Urothelium cell line (cell line): ENCODE results near the gene MYBBP1A.

Source experiments
- DNase-seq: peaks from one replicate; pipeline ENCODE4 v3.0.0; 2011; ENCODE audit warnings: low spot score, mixed read lengths
- FAIRE-seq: peaks from 2 replicates; lab custom pipeline; 2011; peaks lifted over from hg19 to GRCh38; lab: Jason Lieb, UNC

The MYBBP1A gene

DNA sequence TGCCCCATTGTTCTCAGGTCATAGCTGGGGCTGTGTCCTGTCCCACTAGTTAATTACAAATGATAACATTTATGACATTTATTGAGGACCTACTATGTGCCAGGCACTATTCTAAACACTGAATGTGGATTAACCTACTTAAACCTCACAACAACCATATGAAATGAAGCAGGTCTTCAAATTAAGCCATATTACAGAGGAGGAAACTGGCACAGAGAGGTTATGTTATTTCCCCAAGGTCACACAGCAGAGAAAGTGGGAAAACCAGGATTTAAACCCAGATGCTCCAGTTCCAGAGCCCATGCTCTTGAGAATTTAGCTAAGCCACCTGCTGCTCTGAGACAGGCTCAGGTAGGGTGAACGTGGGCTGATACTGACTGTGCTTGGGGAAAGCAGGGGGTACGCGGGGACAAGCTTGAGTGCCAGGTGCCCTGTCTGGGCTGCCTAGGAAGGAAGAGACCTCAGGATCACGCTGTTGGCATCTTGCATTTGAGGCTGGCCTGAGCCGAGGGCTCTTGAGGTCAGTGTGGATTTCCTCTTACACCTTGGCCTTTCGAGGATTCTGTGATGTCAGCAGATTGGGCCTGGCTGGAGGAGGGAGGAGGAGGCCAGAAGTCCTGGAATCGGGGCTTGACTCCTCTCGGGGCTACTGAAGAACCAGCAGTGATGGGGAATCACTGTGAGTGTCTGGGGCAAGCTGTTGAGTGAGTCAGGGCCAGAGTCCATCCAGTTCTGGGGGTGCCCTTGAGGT, 47.6 kb downstream of the MYBBP1A start:
- FAIRE-seq (no peak), DNase-seq (no peak)

GRCh38 chr17:4506892-4507291, 48.3 kb downstream of the MYBBP1A start:
- FAIRE-seq: no peak
- no peak for DNase-seq

GRCh38 chr17:4506175-4506813, 48.9 kb downstream of the MYBBP1A start:
- DNase-seq (no peak), FAIRE-seq (no peak)

- FAIRE-seq: no peak
- no peak for DNase-seq
Observed at GRCh38 chr17:4505187-4505586, 50.0 kb downstream of the MYBBP1A start.

DNA sequence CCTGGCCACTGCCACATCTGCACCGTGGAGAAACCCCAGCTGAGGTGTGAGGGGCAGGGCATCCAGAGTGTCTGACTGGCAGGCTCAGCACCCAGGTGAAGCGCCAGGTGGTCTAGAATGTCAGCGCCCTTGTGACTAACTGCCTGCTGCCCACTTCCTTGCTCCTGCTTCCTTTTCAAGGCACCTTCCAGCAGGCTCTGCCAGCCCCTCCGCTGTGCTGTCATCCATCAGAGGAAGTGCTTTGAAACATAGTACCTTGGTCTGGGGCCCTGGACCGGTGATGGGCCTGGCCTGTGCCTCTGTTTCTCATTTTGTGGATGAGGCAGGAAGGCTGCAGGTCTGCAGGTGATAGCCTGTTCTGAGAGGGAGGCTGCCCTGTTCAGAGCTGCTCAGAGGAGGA, 51.0 kb downstream of the MYBBP1A start:
- FAIRE-seq: no peak

DNA sequence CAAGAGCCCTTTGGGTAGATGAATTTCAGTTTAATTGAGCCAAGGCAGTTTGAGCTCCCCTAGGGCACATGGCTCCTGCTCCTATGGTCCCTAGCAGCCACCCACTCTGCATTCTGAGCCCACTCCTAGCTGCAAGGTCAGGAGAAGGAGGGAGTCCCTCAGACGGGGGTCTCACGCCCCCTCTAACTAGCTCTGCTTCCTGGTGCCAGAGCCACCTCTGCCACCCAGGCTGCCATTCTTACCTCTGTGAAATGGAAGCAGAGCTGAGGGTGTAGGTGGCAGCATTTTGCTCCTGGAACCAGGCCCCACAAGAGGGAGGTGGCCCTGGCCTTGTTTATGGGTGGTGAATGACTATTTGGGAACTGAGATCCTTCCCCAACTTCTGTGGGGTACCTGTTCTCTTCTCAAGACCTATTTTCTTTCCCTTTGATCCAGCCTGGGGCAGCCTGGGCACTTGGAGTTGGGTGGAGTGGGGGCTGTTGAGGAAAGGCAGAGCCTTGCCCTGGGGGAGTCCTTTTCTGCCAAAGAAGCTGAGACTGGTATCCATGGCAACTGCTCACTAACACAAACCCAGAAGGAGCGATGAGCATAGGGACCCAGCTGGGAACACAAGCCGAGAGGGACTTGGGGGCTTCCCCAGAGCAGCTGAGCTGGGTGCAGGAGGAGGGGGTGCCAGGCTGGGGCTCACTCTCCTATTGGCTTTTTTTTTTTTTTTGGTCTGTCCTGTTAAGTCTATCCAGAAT, 51.7 kb downstream of the MYBBP1A start:
- FAIRE-seq (no peak), DNase-seq (no peak)

More for the DNA sequence above, 51.0 kb downstream of the MYBBP1A start:
- DNase-seq: no peak

DNA sequence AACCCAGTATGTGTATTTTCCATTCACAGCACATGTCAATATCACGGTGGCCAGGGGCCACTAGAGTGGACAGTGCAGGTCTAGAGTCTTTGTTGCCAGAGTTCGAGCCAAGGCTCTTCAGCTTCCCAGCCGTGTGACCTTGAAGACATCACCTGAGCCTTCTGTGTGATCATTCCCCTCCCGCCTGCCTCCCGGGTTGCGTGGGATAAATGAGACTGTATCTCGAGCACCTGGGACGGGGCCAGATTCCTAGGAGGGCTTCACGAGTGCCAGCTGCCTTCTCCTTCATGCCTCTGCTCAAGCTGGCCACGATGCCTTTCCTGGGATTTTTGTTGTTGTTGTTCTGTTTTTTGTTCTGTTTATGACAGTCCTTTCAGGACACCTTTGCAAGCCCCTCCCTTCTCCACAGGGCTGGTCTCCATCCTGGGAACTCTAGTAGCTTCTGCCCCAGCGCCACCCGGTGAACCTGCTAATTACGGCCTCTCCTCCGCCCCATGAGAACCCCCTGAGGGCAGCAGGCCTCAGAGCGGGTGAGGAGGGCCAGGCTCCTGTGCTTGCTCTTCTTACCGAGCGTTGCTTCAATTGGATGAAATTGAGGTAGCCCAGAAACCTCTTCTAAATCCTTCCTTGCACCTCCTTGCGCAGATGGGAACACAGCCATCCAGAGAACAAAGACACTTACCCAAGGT, 52.6 kb downstream of the MYBBP1A start:
- no peak for DNase-seq
- FAIRE-seq: no peak

DNA sequence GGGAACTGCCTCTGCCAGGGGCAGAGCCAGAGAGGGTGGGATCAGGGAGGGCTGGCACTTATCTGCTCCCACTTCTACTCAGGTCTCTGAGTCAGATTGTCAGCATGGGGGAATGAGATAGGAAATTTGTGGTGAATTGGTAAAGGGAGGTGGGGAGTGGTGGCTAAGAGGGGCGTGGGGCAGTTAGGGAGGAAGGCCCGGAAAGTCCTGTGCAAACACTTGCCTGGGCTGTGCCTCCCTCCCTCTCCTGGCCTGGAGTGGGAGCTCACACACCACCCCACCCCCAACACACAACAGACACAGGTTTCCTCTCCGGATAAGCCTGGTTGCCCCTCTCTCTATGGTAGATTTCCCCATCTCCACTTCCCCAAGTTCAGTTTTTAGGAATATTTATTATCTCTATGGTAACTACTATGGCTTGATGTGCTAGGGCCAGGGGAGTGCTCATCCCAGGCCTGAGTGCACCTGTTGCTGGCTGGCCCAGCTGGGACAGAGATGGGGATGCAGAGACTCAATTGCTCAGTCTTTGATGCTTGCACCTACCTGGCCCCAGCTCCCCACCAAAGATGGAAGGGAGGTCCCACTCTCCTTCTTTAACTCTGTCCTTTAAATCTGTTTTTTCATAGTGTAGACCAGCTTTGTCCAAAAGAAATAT, 53.8 kb downstream of the MYBBP1A start:
- DNase-seq (no peak), FAIRE-seq (no peak)

DNA sequence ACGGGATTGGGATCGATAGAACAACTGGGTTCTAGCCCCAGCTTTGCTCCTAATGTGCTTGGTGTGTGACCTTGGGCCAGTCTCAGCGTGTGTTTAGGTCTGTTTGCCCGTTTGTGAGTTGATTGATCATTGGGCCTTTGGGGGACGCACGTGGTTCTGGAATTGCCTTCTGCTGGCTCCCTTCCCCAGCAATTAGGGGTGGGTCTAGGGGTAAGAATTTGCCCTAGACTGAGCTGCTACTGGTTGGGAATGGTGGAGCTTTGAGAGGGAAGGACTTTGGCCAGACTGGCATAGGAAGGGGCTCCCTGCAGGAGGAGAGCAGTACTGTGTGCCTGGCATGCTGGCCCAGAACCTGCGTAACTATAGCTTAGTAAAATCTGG, 55.0 kb downstream of the MYBBP1A start:
- DNase-seq (no peak), FAIRE-seq (no peak)

DNA sequence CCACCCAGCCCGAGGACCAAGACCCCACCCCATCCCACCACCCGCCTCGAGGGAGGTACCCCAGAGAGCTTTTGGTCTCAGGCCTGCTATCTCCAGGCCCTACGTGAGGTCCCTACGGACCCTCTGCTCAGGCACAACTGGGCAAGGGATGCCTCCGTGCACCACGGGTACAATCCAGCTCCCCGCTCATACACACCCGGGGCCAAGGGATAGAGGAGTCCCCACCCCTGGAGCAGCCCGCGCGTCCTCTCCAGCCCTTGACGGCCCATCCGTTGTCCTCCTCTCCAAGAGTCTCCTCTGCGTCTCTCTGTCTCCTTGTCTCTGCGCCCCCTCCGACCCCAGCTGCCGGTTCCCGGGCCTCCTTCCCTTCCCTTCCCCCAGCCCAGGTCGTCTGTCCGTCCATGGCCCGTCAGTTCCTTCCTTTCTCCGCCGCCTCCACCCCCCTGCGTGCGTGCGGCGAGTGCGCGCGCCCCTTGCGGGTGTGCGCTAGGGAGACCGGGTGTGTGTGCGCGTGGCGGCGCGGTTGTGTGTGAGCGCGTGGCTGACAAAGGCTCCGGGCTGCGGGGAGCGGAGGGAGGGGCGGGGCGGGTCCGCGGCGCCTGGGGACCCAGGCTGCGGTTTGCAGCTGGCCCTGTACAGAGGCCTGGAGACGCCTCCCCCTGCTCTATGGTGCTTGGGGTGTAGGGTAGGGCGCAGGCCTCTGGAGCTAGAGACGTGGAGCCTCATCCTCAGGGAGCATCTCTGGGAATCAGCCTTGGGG, 55.6 kb downstream of the MYBBP1A start:
- DNase-seq: no peak

DNA sequence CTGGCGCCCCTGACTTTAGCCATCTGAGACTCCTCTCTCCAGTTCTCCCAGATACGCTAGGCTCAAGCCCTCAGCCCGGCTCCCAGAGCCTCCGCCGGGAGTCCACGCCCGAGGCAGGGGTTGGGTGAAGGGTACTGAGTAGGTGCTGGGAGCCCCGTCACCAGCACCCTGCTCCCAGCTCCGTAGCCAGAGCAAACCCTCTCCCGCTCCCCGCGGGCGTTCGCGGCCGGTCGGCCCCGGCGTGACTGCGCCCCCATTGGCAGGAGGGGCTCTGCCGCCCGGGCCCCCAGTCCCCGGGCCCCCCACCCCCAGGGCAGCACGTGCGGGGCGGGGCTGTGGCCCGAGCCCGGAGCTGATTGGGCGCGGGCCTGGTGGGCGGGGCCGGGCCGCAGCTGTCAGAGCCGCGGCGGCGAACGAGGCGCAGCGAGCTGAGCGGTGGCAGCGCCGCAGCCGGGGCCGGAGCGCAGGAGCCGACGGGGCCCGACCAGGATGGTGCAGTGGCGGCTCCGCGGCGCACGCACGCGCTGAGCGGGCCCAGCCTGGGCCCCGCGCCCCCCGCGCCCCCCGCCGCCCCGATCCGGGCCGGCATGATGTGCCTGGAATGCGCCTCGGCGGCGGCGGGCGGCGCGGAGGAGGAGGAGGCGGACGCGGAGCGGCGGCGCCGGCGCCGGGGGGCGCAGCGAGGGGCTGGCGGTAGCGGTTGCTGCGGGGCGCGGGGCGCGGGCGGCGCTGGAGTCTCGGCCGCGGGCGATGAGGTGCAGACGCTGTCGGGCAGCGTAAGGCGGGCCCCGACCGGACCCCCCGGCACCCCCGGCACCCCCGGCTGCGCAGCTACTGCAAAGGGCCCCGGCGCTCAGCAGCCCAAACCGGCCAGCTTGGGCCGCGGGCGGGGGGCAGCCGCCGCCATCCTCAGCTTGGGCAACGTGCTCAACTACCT, 56.5 kb downstream of the MYBBP1A start, which contains the start of gene SPNS2:
SPNS2 (plus strand) TSS at position 421 of the 937 bp plus-strand sequence; CDS start at position 588, 167 bp downstream.
- DNase-seq (peak; percentile 61), FAIRE-seq (no peak)

More for the DNA sequence above, 55.6 kb downstream of the MYBBP1A start:
- no peak for FAIRE-seq

- FAIRE-seq (no peak), DNase-seq (peak; percentile 83)
Observed at GRCh38 chr17:4497101-4497824, 57.9 kb downstream of the MYBBP1A start.

DNA sequence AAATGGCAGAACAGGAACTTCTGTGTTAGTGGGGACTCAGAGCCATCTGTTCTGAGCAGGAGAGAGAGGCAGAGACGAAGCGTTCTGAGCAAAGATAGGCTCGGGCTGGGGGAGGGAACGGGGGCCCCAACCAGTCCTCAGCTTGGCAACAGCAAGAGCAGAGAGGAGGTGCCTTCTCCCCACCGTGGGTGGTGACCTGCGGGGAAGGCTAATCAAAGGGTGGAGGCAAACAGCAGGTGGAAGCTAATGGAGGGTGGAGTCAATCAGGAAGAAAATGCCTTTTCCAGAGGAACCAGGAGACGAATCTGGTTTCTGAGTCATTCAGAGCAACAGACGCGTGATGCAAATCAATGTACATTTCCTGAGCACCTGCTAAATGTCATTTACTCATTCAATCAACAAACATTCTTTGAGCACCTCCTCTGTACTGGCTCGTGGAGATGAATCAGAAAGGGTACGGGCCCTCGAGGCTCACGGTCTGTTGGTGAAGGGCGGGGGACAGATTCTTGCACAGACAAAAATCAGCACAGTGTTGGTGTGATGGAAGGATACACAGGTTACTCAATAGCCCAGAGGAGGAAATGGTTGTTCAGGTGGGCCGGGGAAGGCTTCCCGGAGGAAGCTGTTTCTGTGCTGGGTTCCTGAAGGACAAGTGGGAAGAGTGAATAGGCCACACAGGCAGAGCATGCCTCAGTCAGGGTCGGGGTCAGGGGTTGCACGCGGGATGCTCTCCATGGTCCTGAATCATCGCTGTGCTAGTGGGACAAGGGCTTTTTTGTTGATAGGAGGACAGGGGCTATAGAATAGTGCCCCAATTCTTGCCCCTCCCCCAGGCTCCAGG, 62.2 kb downstream of the MYBBP1A start:
- DNase-seq (peak; percentile 72), FAIRE-seq (no peak)

- FAIRE-seq: no peak
- DNase-seq: no peak
Observed at GRCh38 chr17:4490637-4491061, 64.5 kb downstream of the MYBBP1A start.

DNA sequence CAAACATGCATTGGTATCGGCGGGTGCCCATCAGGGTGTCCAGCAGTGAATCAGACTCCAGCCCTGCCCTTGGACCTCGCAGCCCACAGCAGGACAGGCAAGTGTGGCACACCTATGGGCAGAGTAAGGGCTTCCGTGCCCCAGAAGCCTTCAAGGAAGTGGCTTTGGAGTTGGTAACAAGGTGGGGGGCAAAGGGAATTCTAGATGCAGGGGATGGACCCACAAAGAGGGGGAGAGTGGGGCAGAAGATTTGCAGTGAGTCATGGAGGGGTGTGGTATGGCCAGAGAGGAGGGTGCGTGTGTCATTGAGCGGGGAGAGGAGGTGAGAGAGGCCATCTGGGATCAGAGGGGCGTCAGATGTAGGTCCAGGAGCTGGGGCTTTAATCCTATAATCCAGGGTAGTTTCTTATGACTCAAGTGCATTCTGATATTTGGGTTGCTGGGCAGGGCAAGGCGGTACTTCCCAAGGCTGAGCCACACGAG, 65.0 kb downstream of the MYBBP1A start:
- FAIRE-seq: no peak
- no peak for DNase-seq

- FAIRE-seq (no peak), DNase-seq (no peak)
Observed at GRCh38 chr17:4488989-4489595, 66.1 kb downstream of the MYBBP1A start.
